Adipocyte (in vitro differentiated cells): ENCODE data around the gene GRHL1.
A peak's percentile ranks its signal among the peaks of the same experiment; 100 is the strongest.

Experiments used
- DNase-seq: peaks from one replicate; pipeline ENCODE4 v3.0.0-alpha.2; 2015; ENCODE audit warnings: low read depth
- H3K27me3 ChIP-seq: replicated peaks from 2 replicates; pipeline ENCODE4 v1.7.0; 2013; ENCODE audit warnings: mild to moderate bottlenecking, low read length, moderate library complexity; ENCODE audit not compliant: control insufficient read depth, insufficient read depth
- H3K36me3 ChIP-seq: 2 replicates; pipeline ENCODE4 v1.7.0; 2013; ENCODE audit warnings: low read length, mild to moderate bottlenecking, moderate library complexity; ENCODE audit not compliant: control insufficient read depth, insufficient read depth, severe bottlenecking
- H3K4me1 ChIP-seq: 2 replicates; pipeline ENCODE4 v1.7.0; 2013; ENCODE audit warnings: mild to moderate bottlenecking, low read length, moderate library complexity; ENCODE audit not compliant: control insufficient read depth, insufficient read depth
- H3K4me3 ChIP-seq: 2 replicates; pipeline ENCODE4 v1.7.0; 2013; ENCODE audit warnings: mild to moderate bottlenecking, low read length, moderate library complexity
- H3K9ac ChIP-seq: 2 replicates; pipeline ENCODE4 v1.7.0; 2013; ENCODE audit warnings: mild to moderate bottlenecking, low read length, moderate library complexity
- H3K9me3 ChIP-seq: 2 replicates; pipeline ENCODE4 v1.7.0; 2013; ENCODE audit warnings: mild to moderate bottlenecking, low read length, moderate library complexity; ENCODE audit not compliant: control insufficient read depth

Gene GRHL1

GRCh38 chr2:10034333-10035052 lies 83.0 kb downstream of the GRHL1 start:
- DNase-seq: no peak

GRCh38 chr2:10035053-10035422 lies 83.5 kb downstream of the GRHL1 start:
- H3K4me1 ChIP-seq: peaks cover 31% of the 10 kb centered on the region
- no peak overlapping the region for H3K9ac ChIP-seq
- H3K27me3 ChIP-seq: no peaks in the 10 kb centered on the region
- H3K9me3 ChIP-seq: no peaks in the 10 kb centered on the region
- no peak for DNase-seq
- no peaks in the 10 kb centered on the region for H3K36me3 ChIP-seq
- H3K4me3 ChIP-seq: no peak overlapping the region

More at GRCh38 chr2:10034333-10035052, 83.0 kb downstream of the GRHL1 start:
- H3K9ac ChIP-seq: no peak overlapping the region
- H3K9me3 ChIP-seq: no peaks in the 10 kb centered on the region
- no peaks in the 10 kb centered on the region for H3K36me3 ChIP-seq
- peaks cover 25% of the 10 kb centered on the region for H3K4me1 ChIP-seq
- H3K4me3 ChIP-seq: no peak overlapping the region
- no peaks in the 10 kb centered on the region for H3K27me3 ChIP-seq

- H3K9ac ChIP-seq: peak overlapping the region; percentile 44
- H3K36me3 ChIP-seq: no peaks in the 10 kb centered on the region
- H3K4me1 ChIP-seq: peaks cover 31% of the 10 kb centered on the region
- no peak overlapping the region for H3K4me3 ChIP-seq
- no peaks in the 10 kb centered on the region for H3K9me3 ChIP-seq
- no peaks in the 10 kb centered on the region for H3K27me3 ChIP-seq
- no peak for DNase-seq
Observed at GRCh38 chr2:10035633-10036032, 84.1 kb downstream of the GRHL1 start.

GRCh38 chr2:10036095-10036884 lies 84.8 kb downstream of the GRHL1 start:
- Histone ChIP-seq H3K9ac (peak overlapping the region; percentile 44), H3K27me3 (no peaks in the 10 kb centered on the region), H3K4me3 (no peak overlapping the region), H3K4me1 (peaks cover 31% of the 10 kb centered on the region), H3K36me3 (no peaks in the 10 kb centered on the region), H3K9me3 (no peaks in the 10 kb centered on the region)
- peak; percentile 74 for DNase-seq

- Histone ChIP-seq H3K4me3 (no peak overlapping the region), H3K9ac (no peak overlapping the region), H3K27me3 (no peaks in the 10 kb centered on the region), H3K9me3 (no peaks in the 10 kb centered on the region), H3K36me3 (no peaks in the 10 kb centered on the region), H3K4me1 (peaks cover 34% of the 10 kb centered on the region)
- no peak for DNase-seq
Observed at GRCh38 chr2:10038123-10038522, 86.6 kb downstream of the GRHL1 start.

GRCh38 chr2:10038716-10039115 lies 87.2 kb downstream of the GRHL1 start:
- Histone ChIP-seq H3K9me3 (no peaks in the 10 kb centered on the region), H3K27me3 (no peaks in the 10 kb centered on the region), H3K9ac (no peak overlapping the region), H3K4me3 (no peak overlapping the region), H3K36me3 (no peaks in the 10 kb centered on the region), H3K4me1 (peaks cover 34% of the 10 kb centered on the region)
- no peak for DNase-seq

- Histone ChIP-seq H3K4me1 (peaks cover 39% of the 10 kb centered on the region), H3K4me3 (no peak overlapping the region), H3K9ac (no peak overlapping the region), H3K9me3 (no peaks in the 10 kb centered on the region), H3K36me3 (no peaks in the 10 kb centered on the region), H3K27me3 (no peaks in the 10 kb centered on the region)
- DNase-seq: no peak
Observed at GRCh38 chr2:10039658-10040410, 88.3 kb downstream of the GRHL1 start.

- Histone ChIP-seq H3K27me3 (no peaks in the 10 kb centered on the region), H3K4me1 (peaks cover 31% of the 10 kb centered on the region), H3K4me3 (no peak overlapping the region), H3K9ac (peak overlapping the region; percentile 78), H3K36me3 (no peaks in the 10 kb centered on the region), H3K9me3 (no peaks in the 10 kb centered on the region)
- DNase-seq: no peak
Observed at GRCh38 chr2:10041711-10042110, 90.2 kb downstream of the GRHL1 start.

- peak; percentile 80 for DNase-seq
- Histone ChIP-seq H3K9me3 (no peaks in the 10 kb centered on the region), H3K4me3 (peak overlapping the region; percentile 80), H3K4me1 (peaks cover 22% of the 10 kb centered on the region), H3K27me3 (no peaks in the 10 kb centered on the region), H3K36me3 (peaks cover 6% of the 10 kb centered on the region), H3K9ac (peak overlapping the region; percentile 78)
Observed at GRCh38 chr2:10042301-10043161, 91.0 kb downstream of the GRHL1 start.

GRCh38 chr2:10043256-10043905 lies 91.9 kb downstream of the GRHL1 start, which contains the start of gene KLF11:
TSS of gene KLF11 (plus strand) at chr2:10043550. CDS start at chr2:10043717, 167 bp downstream.
- H3K27me3 ChIP-seq: no peaks in the 10 kb centered on the region
- no peaks in the 10 kb centered on the region for H3K9me3 ChIP-seq
- DNase-seq: peak; percentile 97
- peak within 1 kb of the TSS; percentile 86 for H3K4me3 ChIP-seq
- H3K36me3 ChIP-seq: peaks cover 15% of the 10 kb centered on the region
- peaks cover 22% of the 10 kb centered on the region for H3K4me1 ChIP-seq
- peak within 1 kb of the TSS; percentile 78 for H3K9ac ChIP-seq
